Measurements from ENCODE around the gene FKBP6. TPM values are rescaled to one million over a fixed set of nuclear protein-coding genes. Genes with fewer than 3 reads are reported as not detected.
"Not testable (repeated sequence)": the region's sequence is repeated elsewhere in the genome, so short reads cannot be mapped to it uniquely, and the experiment has no call there.

Gene FKBP6
- total RNA-seq, 1 donor from 2014 or later = not detected

DNA sequence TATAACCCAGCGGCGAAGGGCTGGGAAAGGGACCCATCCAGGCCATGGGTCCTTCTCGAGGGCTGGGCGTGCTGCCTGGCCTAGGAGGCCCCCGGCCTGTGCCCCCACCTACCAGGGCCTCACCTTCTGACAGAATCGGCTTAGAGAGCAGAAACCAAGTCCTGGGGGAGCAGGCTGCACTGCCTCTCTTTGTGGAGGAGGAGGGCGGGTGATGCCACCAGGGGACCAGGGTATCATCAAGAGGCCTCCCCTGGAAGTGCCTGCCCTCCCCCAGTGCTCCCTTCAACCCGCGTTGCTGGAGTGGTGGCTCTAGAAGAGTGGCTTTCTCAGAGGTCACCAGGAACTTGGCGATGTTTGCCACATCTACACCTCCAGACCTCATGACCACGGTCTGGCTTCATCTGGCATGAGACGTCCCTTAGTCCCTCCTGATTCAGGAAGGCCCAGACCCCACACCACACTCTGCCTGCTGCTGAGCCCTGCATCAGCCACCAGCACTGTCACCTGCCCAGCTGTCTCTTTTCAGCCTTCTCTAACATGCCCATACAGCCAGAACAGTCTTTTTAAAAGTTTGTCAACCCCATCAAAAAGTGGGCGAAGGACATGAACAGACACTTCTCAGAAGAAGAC, 31.9 kb downstream of the FKBP6 start:
- TF ChIP-seq, protein P1, sequence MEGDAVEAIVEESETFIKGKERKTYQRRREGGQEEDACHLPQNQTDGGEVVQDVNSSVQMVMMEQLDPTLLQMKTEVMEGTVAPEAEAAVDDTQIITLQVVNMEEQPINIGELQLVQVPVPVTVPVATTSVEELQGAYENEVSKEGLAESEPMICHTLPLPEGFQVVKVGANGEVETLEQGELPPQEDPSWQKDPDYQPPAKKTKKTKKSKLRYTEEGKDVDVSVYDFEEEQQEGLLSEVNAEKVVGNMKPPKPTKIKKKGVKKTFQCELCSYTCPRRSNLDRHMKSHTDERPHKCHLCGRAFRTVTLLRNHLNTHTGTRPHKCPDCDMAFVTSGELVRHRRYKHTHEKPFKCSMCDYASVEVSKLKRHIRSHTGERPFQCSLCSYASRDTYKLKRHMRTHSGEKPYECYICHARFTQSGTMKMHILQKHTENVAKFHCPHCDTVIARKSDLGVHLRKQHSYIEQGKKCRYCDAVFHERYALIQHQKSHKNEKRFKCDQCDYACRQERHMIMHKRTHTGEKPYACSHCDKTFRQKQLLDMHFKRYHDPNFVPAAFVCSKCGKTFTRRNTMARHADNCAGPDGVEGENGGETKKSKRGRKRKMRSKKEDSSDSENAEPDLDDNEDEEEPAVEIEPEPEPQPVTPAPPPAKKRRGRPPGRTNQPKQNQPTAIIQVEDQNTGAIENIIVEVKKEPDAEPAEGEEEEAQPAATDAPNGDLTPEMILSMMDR (IDR thresholded peaks at IDR 0.05) = no peak
- no peak overlapping the region for H3K4me3 ChIP-seq
- no peak for DNase-seq (ENCODE audit: low spot score in 2 of 2)
- H3K36me3 ChIP-seq = no peaks in the 10 kb centered on the region
- H3K4me1 ChIP-seq = peaks cover 0 to 4% of the 10 kb centered on the region in 2 donors
- no peaks in the 10 kb centered on the region for H3K27me3 ChIP-seq
- intact Hi-C loops (cut with DNase I) = no loop called here
- no peak overlapping the region for H3K27ac ChIP-seq
- no peaks in the 10 kb centered on the region for H3K9me3 ChIP-seq

- H3K27me3 ChIP-seq; H3K4me3 ChIP-seq; H3K36me3 ChIP-seq; H3K4me1 ChIP-seq; H3K27ac ChIP-seq; intact Hi-C loops (cut with DNase I); DNase-seq (ENCODE audit: low spot score in 2 of 2); H3K9me3 ChIP-seq: not testable (repeated sequence)
Observed at GRCh38 chr7:73360590-73360989, 32.6 kb downstream of the FKBP6 start.

GRCh38 chr7:73363225-73364005, 35.5 kb downstream of the FKBP6 start:
- Histone ChIP-seq H3K27me3 (no peaks in the 10 kb centered on the region), H3K9me3 (no peaks in the 10 kb centered on the region), H3K4me1 (peaks cover 0 to 4% of the 10 kb centered on the region in 2 donors), H3K4me3 (no peak overlapping the region), H3K27ac (no peak overlapping the region), H3K36me3 (no peaks in the 10 kb centered on the region)
- intact Hi-C loops (cut with DNase I) = no loop called here
- no peak for DNase-seq (ENCODE audit: low spot score in 2 of 2)
- TF ChIP-seq, protein P1 (IDR thresholded peaks at IDR 0.05) = no peak

DNA sequence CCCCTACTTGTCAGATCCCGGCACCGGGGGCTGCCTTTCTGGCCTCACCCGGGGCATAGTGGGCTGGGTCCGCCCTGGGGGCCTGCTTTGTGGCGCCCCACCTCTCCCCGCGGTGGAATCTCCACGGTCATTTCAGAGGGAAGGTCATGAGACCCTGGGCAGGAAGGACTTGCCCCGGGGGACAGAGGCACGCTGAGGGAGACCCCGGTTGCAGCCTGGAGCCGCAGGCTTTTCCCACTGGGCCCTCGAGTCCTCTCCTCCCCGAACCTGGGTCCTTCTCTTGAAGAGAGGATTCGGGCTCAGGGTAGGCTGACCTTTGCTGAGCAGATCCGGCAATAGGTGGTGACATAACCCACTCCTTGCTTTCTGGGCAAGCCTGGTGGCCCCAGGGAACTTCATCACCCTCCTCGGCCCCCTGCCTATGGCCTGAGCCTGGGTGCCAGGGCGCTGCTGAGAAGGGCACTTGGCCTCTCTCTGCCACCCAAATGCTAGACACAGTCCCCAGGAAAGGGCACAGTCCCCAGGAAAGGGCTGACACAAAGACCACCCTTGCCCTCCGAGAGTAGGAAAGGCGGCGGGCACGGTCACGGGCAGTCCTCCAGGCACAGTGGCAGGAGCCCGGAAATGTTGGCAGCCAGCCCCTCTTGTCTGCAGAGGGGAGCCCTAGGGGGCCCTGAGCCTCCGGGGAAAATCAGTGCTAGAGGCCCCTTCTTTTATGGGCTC, 36.2 kb downstream of the FKBP6 start:
- DNase-seq (ENCODE audit: low spot score in 2 of 2) = no peak
- Histone ChIP-seq H3K27me3 (no peaks in the 10 kb centered on the region), H3K9me3 (no peaks in the 10 kb centered on the region), H3K4me1 (peaks cover 0 to 4% of the 10 kb centered on the region in 2 donors), H3K36me3 (no peaks in the 10 kb centered on the region), H3K27ac (no peak overlapping the region), H3K4me3 (no peak overlapping the region)
- TF ChIP-seq, protein P1 (IDR thresholded peaks at IDR 0.05) = no peak
- intact Hi-C loops (cut with DNase I) = no loop called here

- Histone ChIP-seq H3K27me3 (no peaks in the 10 kb centered on the region), H3K4me3 (no peak overlapping the region), H3K27ac (no peak overlapping the region), H3K4me1 (peaks cover 0 to 4% of the 10 kb centered on the region in 2 donors), H3K36me3 (no peaks in the 10 kb centered on the region), H3K9me3 (no peaks in the 10 kb centered on the region)
- DNase-seq (ENCODE audit: low spot score in 2 of 2) = no peak
- TF ChIP-seq, protein P1 (IDR thresholded peaks at IDR 0.05) = no peak
- intact Hi-C loops (cut with DNase I) = no loop called here
Observed at GRCh38 chr7:73366127-73366526, 38.2 kb downstream of the FKBP6 start.

GRCh38 chr7:73366990-73367389, 39.0 kb downstream of the FKBP6 start:
- Histone ChIP-seq H3K27me3 (no peaks in the 10 kb centered on the region), H3K9me3 (no peaks in the 10 kb centered on the region), H3K36me3 (no peaks in the 10 kb centered on the region), H3K4me3 (no peak overlapping the region), H3K4me1 (peaks cover 0 to 4% of the 10 kb centered on the region in 2 donors), H3K27ac (no peak overlapping the region)
- intact Hi-C loops (cut with DNase I) = no loop called here
- TF ChIP-seq, protein P1 (IDR thresholded peaks at IDR 0.05) = no peak
- DNase-seq (ENCODE audit: low spot score in 2 of 2) = no peak
